T-helper 9 cell (primary cell): Measurements from ENCODE around the gene MRPL36.
A peak's percentile ranks its signal among the peaks of the same experiment; 100 is the strongest.
"Not testable (repeated sequence)": the region's sequence is repeated elsewhere in the genome, so short reads cannot be mapped to it uniquely, and the experiment has no call there.

Experiments used
- DNase-seq: peaks from one replicate; pipeline ENCODE4 v3.0.0-alpha.2; 2020

Gene MRPL36

GRCh38 chr5:1795506-1795905 is 4.1 kb downstream of the MRPL36 start:
- no peak for DNase-seq

GRCh38 chr5:1794901-1795290 is 4.7 kb downstream of the MRPL36 start:
- DNase-seq, result no peak

- DNase-seq, result no peak
Observed at GRCh38 chr5:1793966-1794900, 5.4 kb downstream of the MRPL36 start.

- DNase-seq, result no peak
Observed at GRCh38 chr5:1793301-1793740, 6.3 kb downstream of the MRPL36 start.

GRCh38 chr5:1792842-1793266 is 6.8 kb downstream of the MRPL36 start:
- peak; percentile 49 for DNase-seq

- DNase-seq, result no peak
Observed at GRCh38 chr5:1791176-1791575, 8.5 kb downstream of the MRPL36 start.

- DNase-seq, result no peak
Observed at GRCh38 chr5:1789834-1790471, 9.7 kb downstream of the MRPL36 start.

GRCh38 chr5:1789438-1789833 is 10.2 kb downstream of the MRPL36 start:
- DNase-seq, result not testable (repeated sequence)

- no peak for DNase-seq
Observed at GRCh38 chr5:1788828-1789227, 10.8 kb downstream of the MRPL36 start.

GRCh38 chr5:1788200-1788599 is 11.4 kb downstream of the MRPL36 start:
- DNase-seq, result no peak

- DNase-seq, result no peak
Observed at GRCh38 chr5:1787472-1788047, 12.1 kb downstream of the MRPL36 start.

- no peak for DNase-seq
Observed at GRCh38 chr5:1786621-1787471, 12.8 kb downstream of the MRPL36 start.

- no peak for DNase-seq
Observed at GRCh38 chr5:1785984-1786383, 13.7 kb downstream of the MRPL36 start.

GRCh38 chr5:1785062-1785461 is 14.6 kb downstream of the MRPL36 start:
- no peak for DNase-seq

GRCh38 chr5:1784197-1785050 is 15.2 kb downstream of the MRPL36 start:
- no peak for DNase-seq

GRCh38 chr5:1783216-1783554 is 16.5 kb downstream of the MRPL36 start:
- DNase-seq, result no peak

- no peak for DNase-seq
Observed at GRCh38 chr5:1782385-1783215, 17.0 kb downstream of the MRPL36 start.

- DNase-seq, result no peak
Observed at GRCh38 chr5:1781726-1782384, 17.8 kb downstream of the MRPL36 start.

- no peak for DNase-seq
Observed at GRCh38 chr5:1781107-1781506, 18.5 kb downstream of the MRPL36 start.

- no peak for DNase-seq
Observed at GRCh38 chr5:1780614-1780930, 19.1 kb downstream of the MRPL36 start.
